Skin of body (tissue), 2 donors: ENCODE measurements around the gene SUCLG1. TPM values are rescaled to one million over a fixed set of nuclear protein-coding genes. Genes with fewer than 3 reads are reported as not detected.
"Not testable (repeated sequence)": the region's sequence is repeated elsewhere in the genome, so short reads cannot be mapped to it uniquely, and the experiment has no call there.

ENCODE experiments used
- DNase-seq: peaks from one replicate; lab custom pipeline; 2025; lab: John Stamatoyannopoulos, UW
- total RNA-seq: library from RNA; depleted of rRNA; stranded (reverse); fragments of >200 nt; gene quantifications from one replicate; pipeline ENCODE4 v1.2.3, GENCODE V29; 2014

The SUCLG1 gene
- 62.8 TPM for total RNA-seq

GRCh38 chr2:84459018-84459943 lies at the start of gene SUCLG1:
Gene SUCLG1 (minus strand): TSS chr2:84459280. CDS start chr2:84459269, 11 bp downstream.
- DNase-seq: peak; percentile 87

- no peak for DNase-seq
These were observed 39.2 kb upstream of the SUCLG1 start for GRCh38 chr2:84498150-84498799.

DNA sequence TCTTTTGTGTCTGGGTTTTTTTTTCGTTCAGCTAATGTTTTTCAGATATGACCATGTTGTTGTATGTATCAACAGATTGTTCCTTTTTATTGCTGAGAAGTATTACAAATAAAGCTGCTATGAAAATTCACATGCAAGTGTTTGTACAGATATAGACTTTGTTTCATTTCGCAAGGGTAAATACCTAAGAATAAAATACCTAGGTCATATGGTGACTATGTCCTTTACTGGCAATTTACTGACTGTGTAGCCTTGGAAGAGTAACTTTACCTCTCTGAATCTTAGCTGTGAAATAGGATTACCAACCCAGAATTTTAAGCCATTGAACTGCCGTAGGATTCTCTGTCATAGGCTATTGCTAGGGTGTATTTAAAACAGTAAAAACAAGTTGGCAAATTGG lies 38.2 kb upstream of the SUCLG1 start:
- DNase-seq: no peak

GRCh38 chr2:84496386-84496785 lies 37.3 kb upstream of the SUCLG1 start:
- DNase-seq: no peak

DNA sequence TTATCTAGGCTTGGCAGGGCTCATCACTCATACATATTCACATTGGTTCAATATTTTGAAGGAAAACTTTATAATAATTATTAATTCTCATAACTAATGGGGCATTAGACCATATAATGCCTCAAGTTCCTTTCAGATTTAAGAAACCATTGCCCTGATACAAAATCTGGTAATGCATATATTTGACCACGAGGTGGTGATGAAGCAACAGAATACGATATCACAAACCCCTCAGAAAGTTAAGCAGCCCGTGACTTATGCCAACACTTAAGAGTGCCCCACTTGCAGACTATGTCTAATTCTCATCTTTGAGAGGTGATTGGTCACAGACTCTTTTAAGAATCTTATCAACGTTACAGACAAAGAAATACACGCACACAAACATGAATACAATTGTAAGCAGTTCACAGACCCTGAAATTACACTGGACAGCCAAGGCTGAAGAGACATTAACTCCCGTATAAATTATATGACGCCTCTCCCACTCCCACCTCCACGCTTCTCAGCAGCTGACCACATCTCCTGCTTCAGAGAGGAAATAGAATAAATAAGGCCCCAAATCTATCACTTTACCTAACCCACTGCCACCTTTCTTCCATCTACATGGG lies 36.6 kb upstream of the SUCLG1 start:
- DNase-seq: peak; percentile 16

DNA sequence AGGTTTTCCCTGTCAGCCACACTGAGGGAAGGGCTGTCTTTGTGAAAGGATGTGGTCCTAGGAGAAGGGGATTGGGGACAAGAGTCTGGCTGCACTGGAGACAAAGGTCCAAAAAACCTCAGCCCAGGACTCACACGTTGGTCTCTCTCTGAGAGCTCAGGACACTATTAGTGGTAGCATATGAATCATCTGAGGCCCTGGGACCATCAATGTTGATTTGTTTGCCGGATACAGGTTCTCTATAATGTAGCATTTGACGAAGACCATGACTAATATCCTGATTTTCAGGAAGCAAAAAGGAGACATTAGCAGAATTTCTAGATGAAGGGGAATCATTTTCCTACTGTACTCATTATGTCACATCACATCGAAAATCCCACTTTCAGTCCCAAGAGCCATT lies 35.0 kb upstream of the SUCLG1 start:
- DNase-seq: no peak

DNA sequence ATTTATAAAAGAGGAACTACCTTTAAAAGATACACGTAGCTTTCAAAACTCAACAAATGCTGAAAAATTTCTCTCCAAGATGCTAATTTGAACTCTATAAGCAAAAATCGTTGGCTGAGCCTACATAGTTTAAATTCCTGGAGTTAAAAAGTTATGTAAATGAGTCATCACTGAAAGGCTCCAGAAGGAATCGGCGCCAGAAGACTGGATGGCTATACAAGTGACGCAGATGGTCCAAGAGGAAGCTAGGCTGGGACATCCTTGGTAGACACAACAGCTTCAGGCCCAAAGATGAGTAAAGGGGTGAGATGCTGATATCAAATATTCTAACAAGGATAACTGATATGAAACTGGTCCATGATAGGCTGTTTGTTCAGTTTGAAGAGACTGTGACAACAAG lies 34.4 kb upstream of the SUCLG1 start:
- no peak for DNase-seq

- DNase-seq: no peak
These were observed 33.5 kb upstream of the SUCLG1 start for GRCh38 chr2:84492571-84492970.

- no peak for DNase-seq
These were observed 32.7 kb upstream of the SUCLG1 start for GRCh38 chr2:84491741-84492140.

- DNase-seq: no peak
These were observed 32.2 kb upstream of the SUCLG1 start for GRCh38 chr2:84491256-84491655.

DNA sequence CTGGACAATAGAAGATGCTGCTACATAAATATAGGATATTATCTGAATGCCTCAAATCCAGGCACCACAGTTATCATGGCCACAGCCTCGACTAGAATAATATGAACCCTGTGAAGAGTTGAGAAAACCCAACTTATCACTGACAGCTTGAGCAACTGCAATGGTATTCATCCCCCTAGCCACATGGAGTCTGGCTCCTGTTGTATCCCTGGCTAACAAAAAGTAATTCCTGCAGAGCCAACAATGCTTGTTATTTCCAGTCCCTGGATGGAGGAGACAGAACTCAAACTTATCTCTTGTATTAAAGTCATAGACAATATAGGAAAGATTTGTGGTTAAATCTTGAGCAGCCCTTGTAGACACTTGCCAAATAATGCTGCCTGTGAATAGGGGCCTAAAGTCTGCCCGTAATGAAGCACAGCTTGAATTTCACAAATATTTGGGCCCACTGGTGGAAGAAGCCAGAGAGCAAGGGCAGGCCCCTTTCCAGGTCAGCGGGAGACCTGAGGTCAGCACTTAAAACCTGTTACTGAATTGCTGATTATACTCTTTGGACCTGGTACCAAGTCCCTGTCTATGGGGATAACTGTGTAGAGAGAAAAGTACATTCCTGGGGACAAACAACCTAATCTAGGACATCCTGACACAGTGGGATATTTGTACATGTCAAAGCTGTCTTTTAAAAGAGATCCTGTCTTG lies 28.4 kb upstream of the SUCLG1 start:
- DNase-seq: no peak

GRCh38 chr2:84486441-84487115 lies 27.5 kb upstream of the SUCLG1 start:
- DNase-seq: no peak

DNA sequence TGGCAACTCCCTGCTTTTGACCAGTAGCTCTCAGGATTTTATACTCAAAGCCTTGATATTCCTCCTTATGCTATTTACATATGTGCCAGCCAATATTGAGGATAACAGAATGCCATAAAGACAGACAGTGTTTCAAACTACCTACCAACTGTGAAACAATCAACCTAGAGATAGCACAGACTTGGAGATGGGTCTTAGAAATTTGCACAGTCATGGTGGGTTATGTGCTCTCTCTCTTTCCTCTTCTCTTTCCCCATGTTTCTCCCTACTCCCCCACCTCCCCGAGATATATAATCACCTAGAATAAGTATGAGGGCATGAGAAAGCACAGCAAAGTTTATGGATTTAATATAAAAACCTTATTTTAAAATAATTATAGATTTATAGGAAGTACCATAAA lies 24.2 kb upstream of the SUCLG1 start:
- DNase-seq: no peak

DNA sequence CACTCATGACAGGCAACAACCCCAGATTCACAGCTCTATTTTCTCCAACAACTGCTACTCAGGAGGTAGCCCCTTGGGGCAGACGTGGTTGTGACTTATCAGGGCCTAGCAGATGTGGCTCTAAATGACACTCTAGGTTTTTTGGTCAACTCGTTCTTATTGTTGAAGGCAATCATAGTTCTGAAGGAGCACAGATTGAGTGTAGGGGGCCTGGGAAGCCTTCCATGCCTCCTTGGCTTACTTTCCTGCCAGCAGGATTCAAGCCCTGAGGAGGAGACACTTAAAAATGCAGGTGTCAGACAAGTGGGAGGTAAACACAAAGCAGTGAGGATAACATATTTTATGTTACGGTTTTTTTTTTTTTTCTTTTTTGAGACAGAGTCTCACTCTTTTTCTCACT lies 23.5 kb upstream of the SUCLG1 start:
- no peak for DNase-seq

DNA sequence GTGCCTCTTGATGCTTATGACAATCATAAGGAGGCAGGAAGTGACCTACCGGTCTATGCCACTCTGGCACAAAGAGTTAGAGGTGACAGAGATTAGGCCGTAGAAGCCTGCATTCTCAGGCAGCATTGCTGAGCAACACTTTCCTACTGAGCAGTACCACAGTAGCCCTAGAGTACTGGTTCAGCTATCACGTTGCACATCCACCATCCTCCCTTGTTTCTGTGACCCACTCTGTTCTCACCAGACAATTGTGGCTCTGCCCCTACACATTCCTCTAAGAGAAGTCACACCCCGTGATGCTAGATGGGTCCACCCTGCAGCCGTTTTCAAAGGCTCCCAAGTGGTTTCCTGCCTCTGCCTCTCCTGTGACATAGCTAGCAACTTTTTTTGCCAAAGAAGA lies 22.6 kb upstream of the SUCLG1 start:
- DNase-seq: no peak

DNA sequence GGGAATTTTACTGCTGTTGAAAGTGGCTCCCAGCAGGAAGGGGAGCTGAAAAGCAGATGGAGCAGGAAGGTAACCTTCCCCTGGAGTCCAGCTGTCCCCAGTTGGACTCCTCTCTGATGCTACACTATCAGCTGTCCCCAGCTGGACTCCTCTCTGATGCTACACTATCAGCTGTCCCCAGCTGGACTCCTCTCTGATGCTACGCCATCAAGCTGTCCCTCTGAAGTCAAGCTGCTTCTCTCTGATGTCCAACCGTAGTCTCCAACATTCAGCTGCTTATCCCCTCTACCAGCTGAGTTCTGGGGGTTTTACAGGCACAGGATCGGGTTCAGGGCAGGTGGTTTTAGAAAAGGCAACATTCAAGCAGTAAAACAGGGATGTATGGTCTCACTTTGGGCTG lies 19.8 kb upstream of the SUCLG1 start:
- no peak for DNase-seq

DNA sequence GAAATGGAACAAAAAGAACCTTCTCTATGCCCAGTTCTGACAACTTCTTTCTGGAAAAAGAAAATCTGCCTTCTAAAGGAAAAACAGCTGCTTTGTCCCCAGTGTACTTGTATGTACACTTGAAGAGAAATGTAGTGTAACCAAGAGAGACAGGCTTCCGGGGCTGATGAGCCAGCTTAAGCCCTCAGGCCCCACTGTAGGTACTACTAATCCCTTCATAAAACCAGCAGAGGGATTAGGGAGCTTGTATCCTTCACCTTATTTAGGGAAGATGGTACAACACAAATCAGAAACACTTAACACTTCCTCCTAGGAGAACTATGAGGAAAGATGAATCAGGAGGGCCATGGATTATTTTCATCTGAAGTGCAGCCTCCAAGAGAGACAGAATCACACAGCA lies 18.8 kb upstream of the SUCLG1 start:
- DNase-seq: no peak

GRCh38 chr2:84474176-84474575 lies 15.1 kb upstream of the SUCLG1 start:
- no peak for DNase-seq

DNA sequence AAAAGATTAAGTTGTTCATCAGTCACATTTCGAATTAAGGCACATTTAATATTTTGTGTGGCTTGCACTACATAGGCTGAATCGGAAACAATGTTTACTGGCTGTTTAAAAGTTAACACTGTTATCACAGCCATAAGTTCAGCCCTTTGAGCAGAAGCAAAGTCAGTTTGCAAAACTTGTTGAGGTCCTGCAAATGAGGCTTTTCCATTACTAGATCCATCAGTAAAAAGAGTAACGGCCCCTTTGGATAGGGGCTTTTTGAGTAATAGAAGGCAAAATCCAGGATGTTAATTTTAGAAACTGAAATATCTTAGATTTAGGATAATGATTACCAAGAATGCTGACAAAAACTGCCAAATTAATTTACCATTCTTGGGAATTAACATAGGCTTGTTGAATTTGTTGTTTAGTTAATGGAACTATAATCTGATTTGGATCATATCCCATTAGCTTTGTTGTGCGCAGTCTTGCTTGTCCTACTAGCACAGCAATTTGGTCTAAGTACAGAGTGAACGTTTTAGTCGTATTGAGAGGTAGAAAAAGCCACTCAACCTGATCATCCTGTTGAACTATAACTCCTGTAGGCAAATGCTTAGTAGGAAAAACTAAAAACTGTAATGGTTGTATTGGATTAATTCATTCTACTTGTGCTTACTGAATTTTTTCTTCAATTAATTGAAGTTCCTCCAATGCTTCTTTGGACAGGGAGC lies 13.9 kb upstream of the SUCLG1 start:
- no peak for DNase-seq

DNA sequence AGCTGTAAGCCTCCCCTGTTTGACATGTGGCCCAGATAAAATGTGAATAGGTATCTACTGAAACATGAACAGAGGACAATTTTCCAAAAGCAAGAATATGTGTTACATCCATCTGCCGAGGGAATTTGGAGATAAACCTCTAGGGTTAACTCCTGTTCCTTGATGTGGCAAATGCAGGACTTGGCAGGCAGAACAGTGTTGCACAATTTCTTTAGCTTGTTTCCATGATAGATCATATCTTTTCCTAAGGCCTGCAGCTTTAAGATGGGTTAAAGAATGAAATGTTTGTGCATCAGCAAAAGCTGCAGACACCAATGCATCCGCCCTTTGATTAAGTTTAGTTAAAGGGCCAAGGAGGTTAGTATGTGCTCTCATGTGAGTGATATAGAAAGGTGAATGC lies 13.3 kb upstream of the SUCLG1 start:
- DNase-seq: not testable (repeated sequence)

DNA sequence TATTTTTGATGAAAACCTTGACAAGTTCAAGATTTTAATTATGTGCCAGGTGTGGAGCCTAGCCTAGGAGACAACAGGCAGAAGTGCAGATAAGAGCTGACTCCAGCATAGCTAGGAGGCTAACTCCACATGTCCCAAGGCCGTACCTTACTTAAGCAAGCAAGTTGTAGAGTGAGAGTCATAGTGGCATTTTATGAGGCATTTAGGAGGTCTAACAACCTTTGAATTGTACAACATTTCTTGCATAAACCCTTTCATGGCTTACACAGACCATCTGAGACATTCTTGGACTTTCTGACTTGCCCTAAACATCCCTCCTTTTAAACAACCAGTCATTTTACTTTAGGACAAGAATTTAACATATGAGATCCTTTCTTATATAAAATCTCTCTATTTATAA lies 8.3 kb upstream of the SUCLG1 start:
- DNase-seq: no peak
